ENCODE data around the gene ZNF467. TPM values are rescaled to one million over a fixed set of nuclear protein-coding genes. Genes with fewer than 3 reads are reported as not detected.

The ZNF467 gene
- total RNA-seq, 1 experiment from 2014 or later, result 3.0 TPM

DNA sequence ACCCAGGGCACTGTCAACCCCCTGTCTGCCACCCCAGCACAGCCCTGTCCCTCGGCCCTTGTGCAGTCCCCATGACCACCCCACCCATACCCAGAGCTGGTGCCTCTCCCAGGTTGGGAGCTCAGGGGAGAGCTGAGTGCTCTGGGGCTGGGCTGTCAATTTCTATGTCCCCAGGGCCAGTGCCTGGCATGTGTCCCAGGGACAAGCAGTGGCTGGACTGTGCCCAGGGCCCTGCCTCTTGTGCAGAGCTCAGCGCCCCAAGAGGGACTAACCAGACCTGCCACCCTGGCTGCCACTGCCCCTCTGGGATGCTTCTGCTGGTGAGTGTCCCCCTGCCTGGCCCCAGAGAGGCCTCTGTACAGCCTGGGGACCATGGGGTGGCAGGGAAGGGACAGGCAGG lies 35.8 kb upstream of the ZNF467 start:
- no peak for DNase-seq (ENCODE audit: low spot score)

DNA sequence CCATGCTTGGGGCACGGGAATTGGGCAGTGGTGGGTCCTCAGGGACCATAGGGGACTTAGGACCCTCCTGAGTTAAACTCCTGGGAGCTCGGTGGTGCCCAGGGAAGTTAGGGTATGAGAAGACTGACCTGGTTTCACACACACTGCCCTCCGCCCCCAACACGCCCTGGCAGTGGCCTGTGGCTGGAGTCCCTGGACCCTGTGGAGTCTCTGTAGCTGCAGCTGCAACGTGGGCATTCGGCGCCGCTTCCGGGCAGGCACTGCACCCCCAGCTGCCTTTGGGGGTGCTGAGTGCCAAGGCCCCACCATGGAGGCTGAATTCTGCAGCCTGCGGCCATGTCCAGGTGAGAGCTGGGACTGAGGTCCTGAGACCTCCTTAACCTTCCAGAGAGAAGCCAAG lies 34.9 kb upstream of the ZNF467 start:
- DNase-seq (ENCODE audit: low spot score), result no peak

DNA sequence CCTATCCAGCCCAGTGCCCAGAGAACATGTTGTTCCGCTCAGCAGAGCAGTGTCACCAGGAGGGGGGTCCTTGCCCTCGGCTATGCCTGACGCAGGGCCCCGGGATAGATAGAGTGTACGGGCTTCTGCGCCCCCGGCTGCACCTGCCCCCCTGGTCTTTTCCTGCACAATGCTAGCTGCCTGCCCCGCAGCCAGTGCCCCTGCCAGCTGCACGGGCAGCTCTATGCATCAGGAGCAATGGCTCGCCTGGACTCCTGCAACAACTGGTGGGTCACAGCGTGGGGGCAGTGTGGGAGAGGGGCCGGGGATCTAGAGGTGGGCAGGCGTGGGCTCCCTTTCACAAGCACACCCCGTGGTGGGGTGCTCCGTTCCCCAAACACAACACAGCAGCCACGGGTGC lies 33.3 kb upstream of the ZNF467 start:
- DNase-seq (ENCODE audit: low spot score), result no peak

DNA sequence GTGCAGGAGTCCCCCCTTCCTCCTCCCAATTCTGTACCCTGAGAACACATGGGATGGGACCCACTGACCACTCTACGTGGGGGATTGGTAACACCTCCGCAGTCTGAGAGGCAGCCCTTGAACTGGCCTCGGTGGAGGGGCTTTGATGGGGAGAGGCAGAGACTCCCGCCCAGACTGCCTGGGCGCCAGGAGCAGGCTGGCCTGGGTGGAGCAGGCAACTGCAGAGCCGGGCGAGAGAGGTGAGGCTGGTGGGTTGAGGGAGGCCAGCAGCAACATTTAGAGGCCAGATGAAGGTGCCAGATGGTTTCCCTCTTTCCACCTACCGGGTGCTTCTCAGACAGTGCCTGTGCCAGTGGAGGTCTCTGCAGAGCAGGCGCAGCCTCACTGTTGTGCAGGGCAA lies 30.7 kb upstream of the ZNF467 start:
- no peak for DNase-seq (ENCODE audit: low spot score)

DNA sequence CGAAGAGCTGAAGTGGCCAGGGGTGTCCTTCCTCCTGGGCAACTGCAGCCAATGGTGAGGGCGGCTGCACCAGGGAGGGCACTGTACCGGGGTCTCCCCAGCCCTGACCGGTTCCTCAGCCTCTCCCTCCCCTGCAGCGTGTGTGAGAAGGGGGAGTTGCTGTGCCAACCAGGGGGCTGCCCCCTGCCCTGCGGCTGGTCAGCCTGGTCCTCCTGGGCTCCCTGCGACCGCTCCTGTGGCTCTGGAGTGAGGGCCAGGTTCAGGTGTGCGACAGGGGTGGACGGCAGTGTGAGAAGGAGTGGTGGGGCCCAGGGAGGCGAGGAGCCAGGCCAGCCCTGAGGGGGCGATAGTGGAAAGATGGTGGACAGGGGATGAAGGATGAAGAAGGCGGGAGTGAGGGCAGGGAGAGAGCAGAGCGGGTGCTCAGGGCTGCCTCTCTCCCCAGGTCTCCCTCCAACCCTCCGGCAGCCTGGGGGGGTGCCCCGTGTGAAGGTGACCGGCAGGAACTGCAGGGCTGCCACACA lies 30.2 kb upstream of the ZNF467 start:
- no peak for DNase-seq (ENCODE audit: low spot score)

DNA sequence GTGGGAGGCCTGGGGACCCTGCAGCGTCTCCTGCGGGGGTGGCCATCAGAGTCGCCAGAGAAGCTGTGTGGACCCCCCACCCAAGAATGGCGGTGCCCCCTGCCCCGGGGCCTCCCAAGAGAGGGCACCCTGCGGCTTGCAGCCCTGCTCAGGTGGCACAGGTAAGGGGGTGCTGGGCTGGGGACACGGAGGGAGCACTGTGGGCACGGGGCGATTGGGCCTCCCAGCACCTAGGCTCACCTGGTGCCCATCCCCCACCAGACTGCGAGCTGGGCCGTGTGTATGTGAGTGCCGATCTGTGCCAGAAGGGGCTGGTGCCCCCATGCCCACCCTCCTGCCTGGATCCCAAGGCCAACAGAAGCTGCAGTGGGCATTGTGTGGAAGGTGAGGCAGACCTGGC lies 29.6 kb upstream of the ZNF467 start:
- no peak for DNase-seq (ENCODE audit: low spot score)

DNA sequence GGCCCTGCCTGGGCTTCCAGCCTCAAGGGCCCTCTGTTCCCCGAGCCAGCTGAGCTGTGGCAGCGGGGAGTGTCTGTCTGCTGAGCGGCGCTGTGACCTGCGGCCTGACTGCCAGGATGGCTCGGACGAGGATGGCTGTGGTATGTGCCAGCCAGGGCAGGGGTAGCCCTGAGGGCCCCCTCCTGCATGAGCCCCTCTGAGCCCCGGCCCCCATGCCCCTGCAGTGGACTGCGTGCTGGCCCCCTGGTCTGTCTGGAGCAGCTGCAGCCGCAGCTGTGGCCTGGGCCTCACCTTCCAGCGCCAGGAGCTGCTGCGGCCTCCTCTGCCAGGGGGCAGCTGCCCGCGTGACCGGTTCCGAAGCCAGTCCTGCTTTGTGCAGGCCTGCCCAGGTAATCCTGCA lies 28.4 kb upstream of the ZNF467 start:
- DNase-seq (ENCODE audit: low spot score), result no peak

DNA sequence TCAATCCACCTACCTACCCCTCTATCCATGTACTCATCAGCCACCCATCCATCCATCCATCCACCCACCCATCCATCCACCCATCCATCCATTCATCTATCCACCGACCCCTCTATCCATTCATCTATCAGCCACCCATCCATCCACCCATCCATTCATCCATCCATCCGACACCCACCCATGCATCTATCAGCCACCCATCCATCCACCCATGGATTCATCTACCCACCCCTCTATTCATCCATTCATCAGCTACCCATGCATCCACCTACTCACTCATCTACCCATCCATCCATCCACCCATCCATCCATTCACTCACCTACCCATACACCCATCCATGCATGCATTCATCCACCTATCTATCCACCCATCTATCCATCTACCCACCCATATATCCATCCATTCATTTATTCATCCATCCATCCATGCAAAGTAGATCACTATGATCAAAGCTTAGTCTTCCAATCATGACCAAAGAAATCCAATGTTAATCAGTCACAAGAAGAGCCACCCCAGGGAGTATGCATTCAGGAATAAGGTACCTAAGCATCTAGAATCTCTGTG lies 27.7 kb upstream of the ZNF467 start:
- DNase-seq (ENCODE audit: low spot score), result no peak

DNA sequence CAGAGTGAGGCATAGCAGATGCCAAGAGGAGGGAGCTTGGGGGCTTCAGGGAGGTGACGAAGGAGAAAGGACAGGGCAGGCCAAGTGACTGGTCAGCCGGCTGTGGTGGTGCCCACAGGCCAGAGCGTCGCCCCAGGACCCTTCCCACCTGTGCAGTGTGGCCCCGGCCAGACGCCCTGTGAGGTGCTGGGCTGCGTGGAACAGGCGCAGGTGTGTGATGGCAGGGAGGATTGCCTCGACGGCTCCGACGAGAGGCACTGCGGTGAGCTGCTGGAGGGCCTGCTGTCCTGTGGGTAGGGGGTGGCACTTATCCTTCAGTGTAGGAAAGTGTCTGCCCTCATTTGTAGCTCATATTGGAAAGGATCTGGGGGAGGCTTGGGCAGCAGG lies 26.8 kb upstream of the ZNF467 start:
- no peak for DNase-seq (ENCODE audit: low spot score)

DNA sequence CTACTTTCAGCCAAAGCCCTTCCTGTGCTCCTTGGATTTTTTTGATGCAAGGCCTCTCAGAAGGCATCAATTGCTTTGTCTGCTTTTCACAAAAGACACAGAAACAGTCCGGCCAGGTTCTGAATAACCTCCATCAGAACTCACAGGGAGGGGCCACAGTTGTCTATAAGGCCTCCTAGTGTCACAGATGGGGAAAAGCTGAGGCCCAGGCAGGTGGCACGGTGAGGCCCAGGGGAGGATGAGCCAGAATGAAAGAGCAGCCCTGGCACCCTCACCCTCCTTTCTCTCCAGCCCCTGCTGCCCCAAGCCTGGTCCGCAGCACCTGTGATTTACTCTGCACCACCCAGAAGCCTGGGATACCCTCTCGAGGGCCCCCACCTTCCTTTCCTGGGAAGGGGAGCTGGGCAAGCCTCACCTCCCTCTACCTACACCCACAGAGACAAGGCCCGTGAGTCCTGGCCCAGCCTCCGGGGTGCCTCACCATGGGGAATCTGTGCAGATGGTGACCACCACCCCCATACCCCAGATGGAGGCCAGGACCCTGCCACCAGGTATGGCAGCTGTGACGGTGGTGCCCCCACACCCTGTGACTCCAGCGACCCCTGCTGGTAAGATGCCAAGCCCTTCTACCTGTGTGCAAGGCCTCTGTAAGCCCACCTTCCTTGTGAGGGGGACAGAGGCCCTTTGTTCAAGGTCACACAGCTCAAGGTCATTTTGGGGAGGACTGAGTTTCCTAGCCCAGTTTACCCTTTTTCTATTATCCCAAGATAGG lies 26.2 kb upstream of the ZNF467 start:
- DNase-seq (ENCODE audit: low spot score), result peak; percentile 23

DNA sequence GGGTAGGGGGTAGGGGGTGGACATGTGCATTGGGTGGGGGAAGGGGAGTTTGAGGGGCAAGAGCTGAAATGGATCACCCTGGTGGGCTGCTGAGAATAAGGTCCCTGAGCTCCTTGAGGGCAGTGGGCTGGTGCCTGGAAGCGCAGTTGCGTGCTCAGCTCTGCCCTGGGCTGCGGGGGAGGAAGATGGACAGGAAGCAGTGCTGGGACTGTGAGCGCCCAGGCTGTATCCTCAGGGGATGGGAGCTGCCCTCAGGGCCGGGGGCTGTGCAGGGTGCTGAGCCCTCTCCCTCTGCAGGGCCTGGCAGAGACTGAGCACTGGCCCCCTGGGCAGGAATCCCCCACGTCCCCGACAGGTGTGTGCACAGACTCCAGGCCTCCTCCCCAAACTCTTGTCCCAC lies 24.4 kb upstream of the ZNF467 start:
- DNase-seq (ENCODE audit: low spot score), result no peak

DNA sequence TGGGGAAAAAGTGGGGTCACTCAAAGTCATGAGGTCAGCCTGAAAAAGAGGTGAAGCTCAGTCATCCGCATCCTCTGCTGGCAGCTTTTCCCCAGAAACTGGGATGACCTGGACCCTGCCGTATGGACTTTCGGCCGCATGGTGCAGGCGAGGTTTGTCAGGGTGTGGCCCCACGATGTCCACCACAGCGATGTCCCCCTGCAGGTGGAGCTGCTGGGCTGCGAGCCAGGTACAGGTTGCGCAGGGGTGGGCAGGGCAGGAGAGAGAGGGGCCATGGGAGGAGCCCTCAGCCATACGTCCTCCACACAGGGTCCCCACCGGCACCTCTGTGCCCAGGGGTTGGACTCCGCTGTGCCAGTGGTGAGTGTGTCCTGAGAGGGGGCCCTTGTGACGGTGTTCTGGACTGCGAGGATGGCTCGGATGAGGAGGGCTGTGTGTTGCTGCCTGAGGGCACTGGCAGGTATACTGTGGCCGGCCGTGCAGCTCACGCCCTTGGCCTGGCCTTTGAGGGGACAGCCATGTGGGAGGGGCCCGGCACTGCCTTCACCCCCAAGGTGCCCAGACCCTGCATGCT lies 23.0 kb upstream of the ZNF467 start:
- DNase-seq (ENCODE audit: low spot score), result no peak

DNA sequence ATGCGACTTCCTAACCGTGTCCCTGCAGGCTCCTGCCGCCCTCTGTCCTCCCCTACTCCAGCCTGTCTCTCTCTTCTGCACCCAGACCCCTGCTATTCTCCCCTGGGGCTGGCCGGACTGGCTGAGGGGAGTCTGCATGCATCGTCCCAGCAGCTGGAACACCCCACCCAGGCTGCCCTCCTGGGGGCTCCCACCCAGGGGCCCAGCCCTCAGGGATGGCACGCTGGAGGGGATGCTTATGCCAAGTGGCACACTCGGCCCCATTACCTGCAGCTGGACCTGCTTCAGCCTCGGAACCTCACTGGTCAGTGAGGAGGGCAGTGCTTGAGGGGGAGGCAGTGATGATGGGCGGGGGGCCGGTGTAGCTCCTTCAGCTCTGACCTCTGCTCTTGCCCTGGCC lies 21.7 kb upstream of the ZNF467 start:
- no peak for DNase-seq (ENCODE audit: low spot score)

DNA sequence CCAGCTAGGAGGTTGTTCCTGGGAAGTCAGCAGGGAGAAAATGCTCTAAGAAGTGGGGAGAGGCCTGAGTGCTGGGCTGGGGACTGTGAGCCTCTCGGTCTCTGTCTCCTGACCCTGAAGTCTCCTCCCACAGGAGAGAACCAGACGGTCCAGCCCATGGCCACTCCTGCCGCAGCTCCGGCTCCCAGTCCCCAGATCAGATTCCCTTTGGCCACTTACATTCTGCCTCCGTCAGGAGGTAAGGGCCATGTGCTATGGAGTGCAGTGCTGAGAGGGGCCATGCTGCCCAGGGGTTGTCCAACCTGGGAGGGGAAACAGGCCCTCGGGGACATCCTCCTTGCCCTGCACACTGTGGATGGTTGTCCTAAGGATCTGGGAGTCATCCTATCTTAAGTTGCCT lies 21.3 kb upstream of the ZNF467 start:
- no peak for DNase-seq (ENCODE audit: low spot score)

DNA sequence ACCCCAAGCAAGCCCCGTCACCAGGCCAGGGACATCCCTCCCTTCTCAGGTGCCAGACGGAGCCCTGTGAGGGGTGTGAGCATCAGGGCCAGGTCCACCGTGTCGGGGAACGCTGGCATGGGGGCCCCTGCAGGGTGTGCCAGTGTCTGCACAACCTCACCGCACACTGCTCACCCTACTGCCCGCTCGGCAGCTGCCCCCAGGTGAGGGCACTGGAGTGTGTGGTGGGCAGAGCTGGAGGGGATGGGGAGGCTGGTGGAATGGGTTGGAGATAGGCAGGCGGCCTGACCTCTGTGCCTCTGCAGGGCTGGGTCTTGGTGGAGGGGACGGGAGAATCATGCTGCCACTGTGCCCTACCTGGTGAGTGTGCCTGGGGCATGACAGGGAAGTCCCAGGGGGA lies 19.9 kb upstream of the ZNF467 start:
- DNase-seq (ENCODE audit: low spot score), result no peak

DNA sequence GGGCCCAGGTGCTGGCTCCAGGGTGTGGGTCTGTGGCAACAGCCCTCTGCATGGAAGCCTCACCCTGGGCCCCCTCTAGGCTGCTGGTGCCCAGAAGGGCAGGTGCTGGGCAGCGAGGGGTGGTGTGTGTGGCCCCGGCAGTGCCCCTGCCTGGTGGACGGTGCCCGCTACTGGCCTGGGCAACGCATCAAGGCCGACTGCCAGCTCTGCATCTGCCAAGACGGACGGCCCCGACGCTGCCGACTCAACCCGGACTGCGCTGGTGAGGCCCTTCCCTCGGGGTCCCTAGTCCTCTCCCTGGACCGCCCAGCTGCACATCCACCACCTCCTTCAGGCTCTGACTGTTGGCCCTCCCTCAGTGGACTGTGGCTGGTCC lies 18.8 kb upstream of the ZNF467 start:
- no peak for DNase-seq (ENCODE audit: low spot score)

DNA sequence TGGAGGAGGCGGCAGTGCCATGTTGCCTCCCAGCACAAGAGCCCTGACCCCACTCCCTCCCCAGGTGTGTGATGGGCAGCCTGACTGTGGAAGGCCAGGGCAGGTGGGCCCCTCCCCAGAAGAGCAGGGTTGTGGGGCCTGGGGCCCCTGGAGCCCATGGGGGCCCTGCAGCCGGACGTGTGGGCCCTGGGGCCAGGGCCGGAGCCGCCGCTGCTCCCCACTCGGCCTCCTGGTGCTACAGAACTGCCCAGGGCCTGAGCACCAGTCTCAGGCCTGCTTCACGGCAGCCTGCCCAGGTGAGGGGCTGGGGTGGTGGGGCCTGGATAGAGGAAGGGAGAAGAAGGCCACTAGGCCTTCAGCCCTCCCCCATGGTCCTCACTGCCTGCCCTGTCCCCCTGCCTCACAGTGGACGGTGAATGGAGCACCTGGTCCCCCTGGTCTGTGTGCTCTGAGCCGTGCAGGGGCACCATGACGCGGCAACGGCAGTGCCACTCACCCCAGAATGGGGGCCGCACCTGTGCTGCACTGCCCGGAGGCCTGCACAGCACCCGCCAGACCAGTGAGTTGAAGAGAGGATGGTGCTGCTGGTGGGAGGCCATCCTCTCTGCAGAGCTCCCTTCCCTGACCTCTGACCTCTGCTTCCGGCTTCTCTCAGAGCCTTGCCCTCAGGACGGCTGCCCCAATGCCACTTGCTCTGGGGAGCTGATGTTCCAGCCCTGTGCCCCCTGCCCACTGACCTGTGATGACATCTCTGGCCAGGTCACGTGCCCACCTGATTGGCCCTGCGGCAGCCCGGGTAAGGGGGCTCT lies 18.2 kb upstream of the ZNF467 start:
- DNase-seq (ENCODE audit: low spot score), result no peak

DNA sequence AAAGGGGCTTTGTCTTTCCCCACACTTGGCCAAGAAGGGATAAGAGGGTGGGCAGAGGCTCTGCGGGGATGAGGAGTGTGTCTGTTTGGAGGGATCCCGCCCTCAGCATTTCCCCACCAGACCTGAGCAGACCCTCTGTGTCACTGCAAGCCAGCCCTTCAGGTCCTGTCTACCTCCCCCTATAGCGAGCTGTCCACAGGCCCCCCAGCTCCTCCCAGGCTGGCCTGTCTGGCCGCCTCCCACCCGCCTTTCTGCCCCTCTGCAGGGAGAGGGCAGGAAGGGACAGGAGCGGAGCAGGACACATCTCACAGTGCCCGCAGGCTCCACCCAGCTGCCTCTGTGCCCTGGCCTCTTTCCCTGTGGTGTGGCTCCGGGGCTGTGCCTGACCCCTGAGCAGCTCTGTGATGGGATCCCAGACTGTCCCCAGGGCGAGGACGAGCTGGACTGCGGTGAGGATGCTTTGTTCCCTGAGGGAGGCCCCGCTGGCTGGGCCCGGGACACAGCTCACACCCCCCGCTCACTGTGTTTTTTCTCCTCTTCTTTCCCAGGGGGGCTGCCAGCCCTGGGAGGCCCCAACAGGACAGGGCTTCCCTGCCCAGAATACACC lies 17.5 kb upstream of the ZNF467 start:
- no peak for DNase-seq (ENCODE audit: low spot score)

DNA sequence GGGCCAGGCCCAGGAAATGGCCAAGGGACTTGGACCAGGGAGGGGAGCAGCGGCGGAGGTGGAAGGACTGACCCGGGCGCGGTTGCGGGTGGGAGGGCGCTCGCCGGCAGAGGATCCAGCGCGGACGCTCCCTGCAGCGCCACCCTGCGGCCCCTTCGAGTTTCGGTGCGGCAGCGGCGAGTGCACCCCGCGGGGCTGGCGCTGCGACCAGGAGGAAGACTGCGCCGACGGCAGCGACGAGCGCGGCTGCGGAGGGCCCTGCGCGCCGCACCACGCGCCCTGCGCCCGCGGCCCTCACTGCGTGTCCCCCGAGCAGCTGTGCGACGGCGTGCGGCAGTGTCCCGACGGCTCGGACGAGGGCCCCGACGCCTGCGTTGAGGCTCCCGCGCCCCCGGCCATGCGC lies 16.8 kb upstream of the ZNF467 start:
- no peak for DNase-seq (ENCODE audit: low spot score)

DNA sequence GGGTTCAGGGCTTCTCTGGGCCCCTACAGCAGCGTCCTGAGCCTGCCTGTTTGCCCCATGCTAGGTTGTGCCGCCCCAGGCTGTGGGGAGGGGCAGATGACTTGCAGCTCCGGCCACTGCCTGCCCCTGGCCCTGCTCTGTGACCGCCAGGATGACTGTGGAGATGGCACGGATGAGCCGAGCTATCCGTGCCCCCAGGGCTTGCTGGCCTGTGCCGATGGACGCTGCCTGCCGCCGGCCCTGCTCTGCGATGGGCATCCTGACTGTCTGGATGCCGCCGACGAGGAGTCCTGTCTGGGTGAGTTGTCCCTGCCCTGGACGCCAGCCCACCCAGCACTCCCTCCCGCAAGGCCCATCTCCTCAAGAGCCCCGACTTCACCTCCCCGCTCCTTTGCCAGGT lies 15.7 kb upstream of the ZNF467 start:
- no peak for DNase-seq (ENCODE audit: low spot score)

DNA sequence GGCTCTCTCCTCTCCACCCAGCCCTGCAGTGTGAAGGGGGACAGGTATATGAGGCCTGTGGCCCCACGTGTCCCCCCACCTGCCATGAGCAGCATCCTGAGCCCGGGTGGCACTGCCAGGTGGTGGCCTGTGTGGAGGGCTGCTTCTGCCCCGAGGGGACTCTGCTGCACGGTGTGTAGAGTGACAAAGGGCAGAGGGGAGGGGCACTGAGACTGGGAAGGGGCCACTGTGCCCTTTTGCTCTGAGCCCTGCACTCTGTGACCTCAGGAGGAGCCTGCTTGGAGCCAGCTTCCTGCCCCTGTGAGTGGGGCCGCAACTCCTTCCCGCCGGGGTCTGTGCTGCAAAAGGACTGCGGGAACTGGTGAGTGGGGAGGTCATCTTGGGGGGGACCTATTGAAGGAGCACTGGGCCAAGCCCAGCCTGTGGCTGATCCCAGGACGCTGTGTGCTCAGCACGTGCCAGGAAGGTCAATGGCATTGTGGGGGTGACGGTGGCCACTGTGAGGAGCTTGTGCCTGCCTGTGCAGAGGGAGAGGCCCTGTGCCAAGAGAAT lies 15.0 kb upstream of the ZNF467 start:
- DNase-seq (ENCODE audit: low spot score), result no peak
